ENCODE measurements around the gene CD47. TPM values are rescaled to one million over a fixed set of nuclear protein-coding genes. Genes with fewer than 3 reads are reported as not detected.

The CD47 gene
- total and polyA plus RNA-seq, 2 of the 13 experiments (the other 11 are each of a cell fraction or from before 2014, with no cell fraction given): 3.3 to 6.5 TPM

- TF ChIP-seq HBP1 (CRISPR knock-in tag; IDR thresholded peaks at IDR 0.05; ENCODE audit: low read depth) (no peak), ZNF577 (CRISPR knock-in tag; IDR thresholded peaks at IDR 0.05; ENCODE audit: borderline replicate concordance, low read depth) (no peak), RBAK (CRISPR knock-in tag; IDR thresholded peaks at IDR 0.05) (no peak), ZFP37 (CRISPR knock-in tag; IDR thresholded peaks at IDR 0.05; ENCODE audit: borderline replicate concordance) (no peak), PATZ1 (CRISPR knock-in tag; IDR thresholded peaks at IDR 0.05) (no peak)
Measured at GRCh38 chr3:108006881-108007331, 83.9 kb downstream of the CD47 start (continued).

- DNase-seq (ENCODE audit: low spot score): peak; percentile 11
- Histone ChIP-seq H3K79me2 (ENCODE audit: insufficient read depth, low read length) (no peaks in the 10 kb centered on the region), H3K9ac (ENCODE audit: insufficient read depth, low read depth, low read length) (no peak overlapping the region), H3K36me3 (replicated peaks in 1 of 2; ENCODE audit: control insufficient read depth in 1 of 2, insufficient read depth in 2 of 2, low read length in 2 of 2) (no peaks in the 10 kb centered on the region), H3K27ac (ENCODE audit: extremely low read length, insufficient read depth, low read length) (no peak overlapping the region), H3K4me1 (ENCODE audit: insufficient read depth, low read length) (no peaks in the 10 kb centered on the region), H3K4me2 (ENCODE audit: low read depth, low read length) (no peak overlapping the region), H2AFZ (ENCODE audit: low read length) (no peak overlapping the region), H3K9me3 (ENCODE audit: low read length) (no peaks in the 10 kb centered on the region), H3K4me3 (replicated peaks in 1 of 3; ENCODE audit: insufficient read depth in 1 of 3, low read depth in 2 of 3, low read length in 3 of 3) (no peak overlapping the region), H4K20me1 (ENCODE audit: insufficient read depth, low read length) (no peaks in the 10 kb centered on the region), H3K27me3 (ENCODE audit: control insufficient read depth in 1 of 2, insufficient read depth in 2 of 2, low read length in 2 of 2) (no peaks in the 10 kb centered on the region)
- ATAC-seq: peak; percentile 74
- CTCF ChIA-PET (ENCODE audit: low intra/inter-chr PET ratio, low total read pairs): no interaction called here
- intact Hi-C loops (cut with micrococcal nuclease; ENCODE audit: unreplicated experiment) (no loop called here), in situ Hi-C loops (cut with HindIII; ENCODE audit: extremely low pct_ligation_motif_present, low pct_unique_long_range_greater_than_20kb) (no loop called here)
- 6% methylated on average over 11 of the region's 11 CpGs for WGBS (ENCODE audit: low lambda C conversion rate)
- no TSS peak for BruUV-seq (replicated peaks)
- FAIRE-seq: no peak
- POLR2A ChIA-PET: no interaction called here
- no peak for TF ChIP-seq ADNP (CRISPR knock-in tag; IDR thresholded peaks at IDR 0.05)
- no peak for TF ChIP-seq SKI (IDR thresholded peaks at IDR 0.05; ENCODE audit: partially characterized antibody)
- TF ChIP-seq ZNF780A (CRISPR knock-in tag; IDR thresholded peaks at IDR 0.05): no peak
- no peak for TF ChIP-seq RFXAP (CRISPR knock-in tag; IDR thresholded peaks at IDR 0.05; ENCODE audit: borderline replicate concordance)
- TF ChIP-seq ZKSCAN5 (CRISPR knock-in tag; IDR thresholded peaks at IDR 0.05): no peak
- TF ChIP-seq NKX3-1 (CRISPR knock-in tag; IDR thresholded peaks at IDR 0.05): no peak
- no peak for TF ChIP-seq ATF6 (CRISPR knock-in tag; conservative IDR thresholded peaks at IDR 0.05)
- TF ChIP-seq NFKB2 (CRISPR knock-in tag; IDR thresholded peaks at IDR 0.05; ENCODE audit: borderline replicate concordance): no peak
Measured at GRCh38 chr3:108006077-108006771, 84.6 kb downstream of the CD47 start.
